Psoas muscle (tissue), 8 donors: Measurements from ENCODE around the gene RDH12. TPM values are rescaled to one million over a fixed set of nuclear protein-coding genes. Genes with fewer than 3 reads are reported as not detected.
A peak's percentile ranks its signal among the peaks of the same experiment; 100 is the strongest.

Experiments used
- ATAC-seq, 4 donors: fragments of 200-7000 bp; cut with Tn5 transposase; one replicate each; pipeline ENCODE4 v1.9.1; 2020; ENCODE audit warnings: moderate library complexity in 3 of 4, mild to moderate bottlenecking in 2 of 4
- DNase-seq, 2 donors: peaks; one replicate each; pipeline ENCODE4 v3.0.0-alpha.2; 2020
- H3K27ac ChIP-seq: fragments of 200-600 bp; one replicate; pipeline ENCODE4 v1.8.0; 2022
- H3K27me3 ChIP-seq, 3 donors: fragments of 200-600 bp in 1 of 3; one replicate each; pipeline versions ENCODE4 v1.6.1 to v1.8.0; 2013 to 2022; ENCODE audit warnings: low read length in 2 of 3, mild to moderate bottlenecking in 2 of 3, moderate library complexity in 1 of 3; ENCODE audit not compliant: insufficient read depth in 3 of 3
- H3K36me3 ChIP-seq, 2 donors: fragments of 200-600 bp in 1 of 2; one replicate each; pipeline versions ENCODE4 v1.6.1 to v1.8.0; 2013 to 2022; ENCODE audit warnings: low read depth in 1 of 2, mild to moderate bottlenecking in 1 of 2, moderate library complexity in 1 of 2; ENCODE audit not compliant: insufficient read depth in 1 of 2
- H3K4me1 ChIP-seq: fragments of 200-600 bp; one replicate; pipeline ENCODE4 v1.8.0; 2022
- H3K4me3 ChIP-seq: fragments of 200-600 bp; one replicate; pipeline ENCODE4 v1.8.0; 2022; ENCODE audit warnings: mild to moderate bottlenecking
- H3K9me3 ChIP-seq: fragments of 200-600 bp; one replicate; pipeline ENCODE4 v1.8.0; 2022
- WGBS, 3 donors: extraction: QIAGEN DNeasy Blood & Tissue Kit; methylation state at CpG; one replicate each; pipeline versions ENCODE4 v1.1.6 to v1.1.7; 2013; 5-methylcytosine and 5-hydroxymethylcytosine counted together
- intact Hi-C, 2 donors: fragments of 100-400 bp; cut with DNase I; formaldehyde crosslinking; loops; one replicate each; pipeline versions ENCODE4 v1.11.0 to v1.14.2; 2022
- polyA plus RNA-seq, 3 donors: library from polyadenylated mRNA; stranded (reverse); fragments of 200-250 nt; gene quantifications; one replicate each; pipeline ENCODE4 v1.2.3, GENCODE V29; 2013
- total RNA-seq, 4 donors: library from RNA; stranded (reverse); fragmentation: NEBNext Ultra II Directional in 2 of 4; extraction: Animal tissue kit (Norgen Biotek cat#: 25700) in 2 of 4; gene quantifications; one replicate each; pipeline versions ENCODE4 v1.2.1 to v1.2.4, GENCODE V29; 2021 to 2023
- TF ChIP-seq, protein P1 (sequence below): fragments of 200-600 bp; IDR thresholded peaks from one replicate; pipeline ENCODE4 v1.8.0; 2022; ENCODE audit warnings: antibody characterized with exemption
- donor health status: healthy with polysubstance abuse.
- donor health status: DM: no; HTN: no; CAD: no; lungs with moderate emphysema.
- donor health status: Bipolar disorder and iron deficiency.
- donor health status: healthy.
- donor health status: DM: yes; HTN: yes; CAD: no.
- donor health status: DM: no; HTN: no; CAD: no.
- donor health status: DM: no; HTN: no; CAD: no.
- donor health status: DM: yes; HTN: yes; CAD: no.

Gene RDH12
- total and polyA plus RNA-seq, 7 donors, result 0.03 TPM; not detected in 6

DNA sequence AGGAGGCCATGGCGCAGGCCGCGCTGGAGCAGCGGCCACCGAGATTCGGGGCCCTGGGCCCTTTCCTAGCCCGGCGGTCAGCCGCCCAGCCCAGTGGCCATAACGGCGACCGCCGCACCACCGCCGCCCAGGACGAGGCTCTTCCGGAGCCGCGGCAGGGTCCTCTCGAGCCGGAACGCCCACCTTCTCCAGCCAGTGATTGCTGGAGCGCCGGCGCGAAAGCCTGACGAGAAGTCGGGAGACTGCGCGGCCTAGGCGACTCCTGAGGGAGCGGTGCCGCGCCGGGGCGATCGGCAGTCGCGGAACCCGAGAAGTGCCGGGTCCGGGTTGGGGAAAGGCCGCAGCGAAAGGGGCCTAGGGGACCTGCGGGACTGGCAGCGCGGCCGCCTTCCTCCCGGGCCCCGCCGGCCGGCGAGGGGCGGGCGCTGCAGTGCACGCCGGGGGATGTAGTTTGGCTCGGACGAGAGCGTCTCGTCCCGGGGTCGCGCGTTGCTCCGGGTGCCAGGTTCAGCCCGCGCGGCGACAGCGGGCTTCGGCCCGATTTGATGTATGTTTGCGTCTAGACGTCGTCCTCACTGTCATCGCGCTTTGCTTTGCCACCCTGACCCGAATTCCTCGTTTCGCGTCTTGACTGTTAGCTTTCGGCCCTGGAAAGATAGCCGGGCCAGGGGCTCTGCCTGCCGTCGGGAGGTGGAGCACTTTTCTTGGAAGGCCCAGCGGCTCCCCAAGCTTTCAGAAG is 27.0 kb upstream of the RDH12 start, which contains the start of gene VTI1B:
TSS of gene VTI1B (minus strand) at position 153 of the 739 bp plus-strand sequence. CDS start at position 10, 143 bp downstream.
- no peaks in the 10 kb centered on the region for H3K9me3 ChIP-seq
- 0% methylated on average over 66 to 87 of the region's 87 CpGs for WGBS, 3 donors
- peaks cover 0 to 10% of the 10 kb centered on the region in 2 donors for H3K36me3 ChIP-seq
- peak; percentile 85 to 93 for DNase-seq
- H3K4me3 ChIP-seq, result peak within 1 kb of the TSS; percentile 97
- peaks cover 31% of the 10 kb centered on the region for H3K4me1 ChIP-seq
- TF ChIP-seq, protein P1, sequence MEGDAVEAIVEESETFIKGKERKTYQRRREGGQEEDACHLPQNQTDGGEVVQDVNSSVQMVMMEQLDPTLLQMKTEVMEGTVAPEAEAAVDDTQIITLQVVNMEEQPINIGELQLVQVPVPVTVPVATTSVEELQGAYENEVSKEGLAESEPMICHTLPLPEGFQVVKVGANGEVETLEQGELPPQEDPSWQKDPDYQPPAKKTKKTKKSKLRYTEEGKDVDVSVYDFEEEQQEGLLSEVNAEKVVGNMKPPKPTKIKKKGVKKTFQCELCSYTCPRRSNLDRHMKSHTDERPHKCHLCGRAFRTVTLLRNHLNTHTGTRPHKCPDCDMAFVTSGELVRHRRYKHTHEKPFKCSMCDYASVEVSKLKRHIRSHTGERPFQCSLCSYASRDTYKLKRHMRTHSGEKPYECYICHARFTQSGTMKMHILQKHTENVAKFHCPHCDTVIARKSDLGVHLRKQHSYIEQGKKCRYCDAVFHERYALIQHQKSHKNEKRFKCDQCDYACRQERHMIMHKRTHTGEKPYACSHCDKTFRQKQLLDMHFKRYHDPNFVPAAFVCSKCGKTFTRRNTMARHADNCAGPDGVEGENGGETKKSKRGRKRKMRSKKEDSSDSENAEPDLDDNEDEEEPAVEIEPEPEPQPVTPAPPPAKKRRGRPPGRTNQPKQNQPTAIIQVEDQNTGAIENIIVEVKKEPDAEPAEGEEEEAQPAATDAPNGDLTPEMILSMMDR, result no peak
- no peaks in the 10 kb centered on the region for H3K27me3 ChIP-seq
- intact Hi-C loops, result no loop called here
- ATAC-seq, result peak; percentile 96 to 97 (median 96)
- H3K27ac ChIP-seq, result peak within 1 kb of the TSS; percentile 99

DNA sequence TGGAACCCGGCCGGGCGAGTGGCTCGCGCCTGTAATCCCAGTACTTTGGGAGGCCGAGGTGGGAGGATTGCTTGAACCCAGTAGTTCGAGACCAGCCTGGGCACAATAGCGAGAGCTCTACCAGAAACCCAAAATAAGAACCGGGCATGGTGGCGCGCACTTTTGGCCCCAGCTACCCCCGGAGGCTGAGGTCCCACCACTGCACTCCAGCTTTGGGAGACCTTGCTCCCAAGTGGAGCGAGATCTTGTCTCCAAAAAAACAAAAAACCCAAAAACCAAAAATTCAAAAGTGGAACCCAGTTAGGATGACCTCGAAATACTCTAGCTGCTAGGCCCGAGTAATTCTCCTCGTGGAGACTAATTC is 26.5 kb upstream of the RDH12 start:
- Histone ChIP-seq H3K27me3 (no peaks in the 10 kb centered on the region), H3K27ac (peak overlapping the region; percentile 99), H3K36me3 (peaks cover 0 to 10% of the 10 kb centered on the region in 2 donors), H3K4me3 (peak overlapping the region; percentile 97), H3K9me3 (no peaks in the 10 kb centered on the region), H3K4me1 (peaks cover 31% of the 10 kb centered on the region)
- intact Hi-C loops, result no loop called here
- DNase-seq (no peak), ATAC-seq (no peak)
- 18 to 25% (median 22%) methylated on average over 16 of the region's 16 CpGs for WGBS, 3 donors
- TF ChIP-seq, protein P1, result no peak

DNA sequence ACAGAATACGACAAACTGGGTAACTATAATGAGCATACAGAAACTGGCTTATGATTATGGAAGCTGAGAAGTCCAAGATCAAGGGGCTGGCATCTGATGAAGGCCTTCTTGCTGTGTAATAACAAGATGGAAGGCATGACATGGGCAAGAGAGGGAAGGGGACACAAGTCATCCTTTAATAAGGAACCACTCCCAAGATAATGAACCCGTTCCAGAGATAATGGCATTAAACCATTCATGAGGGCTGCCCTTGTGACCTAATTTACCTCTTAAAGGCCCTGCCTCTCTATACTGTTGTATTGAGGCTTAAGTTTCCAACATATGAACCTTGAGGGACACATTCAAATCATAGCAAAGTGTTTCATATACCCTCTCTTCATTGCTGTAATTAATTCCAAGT is 22.7 kb upstream of the RDH12 start:
- Histone ChIP-seq H3K36me3 (peaks cover 0 to 24% of the 10 kb centered on the region in 2 donors), H3K27me3 (no peaks in the 10 kb centered on the region), H3K4me1 (peaks cover 2% of the 10 kb centered on the region), H3K27ac (no peak overlapping the region), H3K9me3 (no peaks in the 10 kb centered on the region), H3K4me3 (no peak overlapping the region)
- DNase-seq (no peak), ATAC-seq (no peak)
- whole genome bisulfite sequencing, 3 donors, result 63 to 87% (median 82%) methylated on average over 2 of the region's 2 CpGs
- intact Hi-C loops, result no loop called here
- TF ChIP-seq, protein P1, result no peak

DNA sequence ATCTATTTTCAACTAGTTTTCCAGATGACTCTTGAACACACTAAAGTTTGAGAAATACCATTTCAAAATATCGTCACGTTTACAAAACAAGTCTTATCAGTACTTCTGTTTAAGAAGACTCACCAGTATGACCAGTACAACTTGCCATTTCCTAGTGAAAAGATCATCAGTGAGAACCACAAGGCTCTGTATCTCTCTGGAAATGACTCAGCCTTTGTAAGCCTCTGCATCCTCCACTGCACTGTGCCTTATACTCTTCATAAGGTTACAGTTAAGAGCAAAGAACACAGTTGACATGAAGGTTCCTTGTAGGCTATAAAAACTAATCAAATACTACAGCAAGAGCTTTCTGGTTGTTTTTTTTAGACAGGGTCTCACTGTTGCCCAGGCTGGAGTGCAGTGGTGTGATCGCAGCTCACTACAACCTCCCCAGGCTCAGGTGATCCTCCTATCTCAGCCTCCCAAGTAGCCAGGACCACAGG is 21.5 kb upstream of the RDH12 start:
- DNase-seq (no peak), ATAC-seq (no peak)
- no peak overlapping the region for H3K4me3 ChIP-seq
- WGBS, 3 donors, result 92 to 93% (median 93%) methylated on average over 3 of the region's 3 CpGs
- H3K4me1 ChIP-seq, result peaks cover under 1% of the 10 kb centered on the region
- no peak overlapping the region for H3K27ac ChIP-seq
- H3K9me3 ChIP-seq, result no peaks in the 10 kb centered on the region
- no peaks in the 10 kb centered on the region for H3K27me3 ChIP-seq
- intact Hi-C loops, result no loop called here
- H3K36me3 ChIP-seq, result peaks cover under 1 to 35% of the 10 kb centered on the region in 2 donors
- TF ChIP-seq, protein P1, result no peak
